RWPE1 (cell line): ENCODE measurements around the gene PDE5A.

Experiments
- CTCF ChIA-PET: fragments of 350-600 bp; sonication (Branson Sonifier 250); formaldehyde crosslinking; extraction: SDS; loops from one replicate; lab custom pipeline; 2021; lab: Yijun Ruan, JAX
- POLR2A ChIA-PET: fragments of 400-600 bp; formaldehyde crosslinking; extraction: SDS; loops from one replicate; lab custom pipeline; 2020; ENCODE audit warnings: antibody characterized with exemption; ENCODE audit not compliant: low non-redundant PET; lab: Yijun Ruan, JAX
- DNase-seq: peaks from one replicate; pipeline ENCODE4 v3.0.0; 2012; ENCODE audit warnings: low spot score
- H3K27ac ChIP-seq: fragments of 450-650 bp; 2 replicates; pipeline ENCODE4 v1.5.1; 2017
- TF ChIP-seq, protein P1 (sequence below): fragments of 450-650 bp; conservative IDR thresholded peaks from 2 replicates; pipeline ENCODE4 v1.5.1; 2017; ENCODE audit warnings: low read depth, mild to moderate bottlenecking

The PDE5A gene

DNA sequence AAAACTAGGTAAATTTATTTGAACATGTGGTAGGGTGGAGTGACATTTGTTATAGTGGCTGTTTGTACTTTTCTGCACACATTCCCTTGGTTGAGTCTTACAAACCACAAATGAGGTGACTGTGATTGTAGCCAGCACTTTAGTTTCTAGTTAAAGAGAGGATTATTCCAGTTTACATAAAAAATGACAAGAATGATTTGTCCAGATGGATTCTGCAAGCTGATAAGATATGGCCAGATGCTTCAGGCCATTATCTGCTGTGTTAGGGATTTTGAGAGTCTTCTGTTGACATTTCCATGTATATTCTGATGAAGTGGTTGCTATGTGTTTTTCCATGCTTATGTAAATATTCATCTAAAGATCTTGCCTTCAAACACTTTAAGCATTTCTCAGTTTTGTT is 31.0 kb upstream of the PDE5A start:
- ChIA-PET CTCF (no interaction called here), POLR2A (no interaction called here)
- DNase-seq, result no peak
- TF ChIP-seq, protein P1, sequence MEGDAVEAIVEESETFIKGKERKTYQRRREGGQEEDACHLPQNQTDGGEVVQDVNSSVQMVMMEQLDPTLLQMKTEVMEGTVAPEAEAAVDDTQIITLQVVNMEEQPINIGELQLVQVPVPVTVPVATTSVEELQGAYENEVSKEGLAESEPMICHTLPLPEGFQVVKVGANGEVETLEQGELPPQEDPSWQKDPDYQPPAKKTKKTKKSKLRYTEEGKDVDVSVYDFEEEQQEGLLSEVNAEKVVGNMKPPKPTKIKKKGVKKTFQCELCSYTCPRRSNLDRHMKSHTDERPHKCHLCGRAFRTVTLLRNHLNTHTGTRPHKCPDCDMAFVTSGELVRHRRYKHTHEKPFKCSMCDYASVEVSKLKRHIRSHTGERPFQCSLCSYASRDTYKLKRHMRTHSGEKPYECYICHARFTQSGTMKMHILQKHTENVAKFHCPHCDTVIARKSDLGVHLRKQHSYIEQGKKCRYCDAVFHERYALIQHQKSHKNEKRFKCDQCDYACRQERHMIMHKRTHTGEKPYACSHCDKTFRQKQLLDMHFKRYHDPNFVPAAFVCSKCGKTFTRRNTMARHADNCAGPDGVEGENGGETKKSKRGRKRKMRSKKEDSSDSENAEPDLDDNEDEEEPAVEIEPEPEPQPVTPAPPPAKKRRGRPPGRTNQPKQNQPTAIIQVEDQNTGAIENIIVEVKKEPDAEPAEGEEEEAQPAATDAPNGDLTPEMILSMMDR, result no peak
- no peak overlapping the region for H3K27ac ChIP-seq

DNA sequence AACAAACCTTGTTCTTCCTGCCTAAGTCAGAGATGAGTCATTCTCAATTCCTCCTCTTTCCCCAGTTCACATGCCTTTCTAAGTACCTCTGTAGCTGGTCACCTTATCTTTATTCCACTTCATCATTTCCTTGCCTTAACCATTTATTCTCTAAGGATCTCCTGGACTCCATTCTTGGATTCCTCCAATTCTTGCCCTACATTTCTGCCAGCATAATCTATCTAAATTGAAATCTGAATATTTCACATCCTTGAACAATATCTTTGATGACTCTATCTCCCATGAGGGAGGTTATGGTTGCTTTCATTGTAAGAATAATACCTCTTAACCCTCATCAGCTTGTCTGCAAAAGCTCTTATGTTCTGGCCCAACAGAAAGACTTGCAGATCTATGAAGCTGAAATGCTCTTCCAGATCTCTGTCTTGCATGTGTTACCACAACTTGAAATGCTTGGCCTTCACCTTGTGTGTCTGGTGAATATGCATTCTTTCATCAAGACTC is 28.6 kb upstream of the PDE5A start:
- POLR2A ChIA-PET, result no interaction called here
- H3K27ac ChIP-seq, result no peak overlapping the region
- TF ChIP-seq, protein P1, result no peak
- CTCF ChIA-PET, result no interaction called here
- peak; percentile 18 for DNase-seq

DNA sequence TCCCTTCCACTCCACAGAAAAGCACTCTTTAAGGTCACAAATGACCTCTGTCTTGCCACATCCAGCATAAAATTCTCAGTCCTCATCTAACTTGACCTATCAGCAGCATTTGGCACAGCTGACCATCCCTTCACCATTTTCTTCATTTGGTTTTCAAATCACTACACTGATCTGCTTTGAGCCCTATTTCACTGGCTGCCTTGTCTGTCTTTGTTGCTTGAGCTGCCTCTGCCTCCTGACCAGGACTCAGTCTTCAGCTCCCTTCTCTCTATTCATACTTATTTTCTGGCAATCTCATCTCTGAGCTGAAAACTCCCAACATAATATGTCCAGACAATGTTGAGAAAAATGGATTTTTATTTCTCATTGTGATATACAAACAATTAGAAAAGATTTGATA is 27.7 kb upstream of the PDE5A start:
- ChIA-PET CTCF (no interaction called here), POLR2A (no interaction called here)
- TF ChIP-seq, protein P1, result no peak
- DNase-seq, result no peak
- H3K27ac ChIP-seq, result no peak overlapping the region

DNA sequence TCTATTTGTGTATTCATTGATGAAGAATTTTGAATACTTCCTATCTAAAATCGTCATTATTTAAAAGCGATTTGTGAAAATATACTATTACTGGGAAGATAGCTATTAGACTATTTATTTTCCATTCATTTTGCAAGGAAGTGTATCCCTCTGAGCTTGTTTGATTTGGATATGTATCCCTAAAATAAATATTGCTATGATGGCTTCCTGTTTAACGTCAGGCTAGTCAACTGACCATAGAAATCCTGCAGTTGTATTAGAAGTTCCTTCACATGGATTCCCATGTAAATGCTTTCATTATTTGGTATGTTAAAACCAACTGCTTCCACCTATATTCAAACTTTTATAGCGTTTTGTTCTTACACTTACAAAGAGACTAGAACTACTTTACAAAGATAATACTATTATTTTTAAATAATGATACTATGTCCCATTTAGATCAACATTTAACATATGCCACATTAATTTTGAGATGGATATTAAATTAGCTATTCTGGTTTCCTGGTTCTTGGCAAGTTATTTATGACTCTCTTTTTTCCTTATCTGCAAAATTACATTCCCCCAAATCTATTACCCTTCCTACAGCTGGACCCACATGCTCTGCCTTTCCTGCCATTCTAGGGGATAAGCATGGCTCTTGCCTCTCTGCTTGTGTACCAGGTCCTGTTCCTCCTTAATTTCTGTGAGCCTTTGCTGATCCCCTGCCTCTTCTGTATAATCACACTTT is 26.7 kb upstream of the PDE5A start:
- H3K27ac ChIP-seq, result no peak overlapping the region
- no peak for DNase-seq
- TF ChIP-seq, protein P1, result no peak
- ChIA-PET POLR2A (no interaction called here), CTCF (interaction anchor here (0.8 to 1.1 kb wide), 3 partner anchors 27 to 41 kb away, joined by 4 read pairs; partner anchors contain the start of gene PDE5A)

DNA sequence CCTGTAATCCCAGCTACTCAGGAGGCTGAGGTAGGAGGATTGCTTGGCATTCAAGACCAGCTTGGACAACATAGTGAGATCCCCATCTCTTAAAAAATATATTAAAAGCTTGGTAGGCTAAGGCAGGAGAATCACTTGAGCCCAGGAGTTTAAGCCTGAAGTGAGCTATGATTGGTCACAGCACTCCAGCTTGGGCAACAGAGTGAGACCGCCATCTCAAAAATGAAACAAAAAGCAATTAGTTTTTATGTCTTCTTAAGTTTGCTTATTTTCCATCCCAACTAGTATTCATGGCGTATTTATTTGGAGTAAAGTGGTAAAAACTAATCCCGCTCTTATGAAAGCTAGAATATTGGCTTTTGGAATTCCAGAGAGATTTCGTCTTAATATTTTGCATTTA is 25.4 kb upstream of the PDE5A start:
- H3K27ac ChIP-seq, result no peak overlapping the region
- TF ChIP-seq, protein P1, result no peak
- no peak for DNase-seq
- ChIA-PET POLR2A (no interaction called here), CTCF (interaction anchor here (0.6 kb wide), 1 partner anchor 29 kb away, joined by 4 read pairs; no protein-coding TSS in a partner anchor)

DNA sequence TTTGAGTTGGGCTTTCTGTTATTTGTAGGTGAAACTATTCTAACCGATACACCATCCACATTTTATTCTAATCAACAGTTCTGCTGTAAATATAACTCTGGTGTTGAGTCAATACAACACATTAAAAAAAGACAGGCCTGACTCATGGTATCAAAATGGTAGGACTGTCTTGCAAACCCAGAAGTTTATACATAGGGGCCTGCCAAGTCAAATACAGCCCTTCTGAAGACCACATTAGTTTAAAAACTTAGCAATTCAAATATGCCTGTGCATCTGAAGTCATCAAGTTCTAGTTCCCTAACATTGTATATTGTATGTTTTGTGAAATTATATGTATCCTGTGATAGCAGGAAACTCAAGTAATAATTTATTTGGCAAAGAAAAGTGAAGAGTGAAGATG is 24.4 kb upstream of the PDE5A start:
- no peak overlapping the region for H3K27ac ChIP-seq
- ChIA-PET POLR2A (no interaction called here), CTCF (interaction anchor here (0.6 kb wide), 1 partner anchor 387 kb away, joined by 5 read pairs; no protein-coding TSS in a partner anchor)

More for the DNA sequence above, 24.4 kb upstream of the PDE5A start:
- no peak for DNase-seq
- TF ChIP-seq, protein P1, result no peak
